Gastrocnemius medialis (tissue), 4 donors: ENCODE data around the gene DDX56. TPM values are rescaled to one million over a fixed set of nuclear protein-coding genes. Genes with fewer than 3 reads are reported as not detected.

Experiments used
- ATAC-seq, 2 donors: fragments of 150-250 bp; one replicate each; pipeline ENCODE4 v1.9.1; 2016
- DNase-seq, 2 donors: peaks; one replicate each; pipeline ENCODE4 v3.0.0-alpha.2; 2019
- H3K27ac ChIP-seq, 4 donors: fragments of 200-600 bp; sonication (generic); 1 replicate in 1 of 4; 2 replicates in 3 of 4; pipeline ENCODE4 v1.5.1; 2016 to 2018; ENCODE audit warnings: mild to moderate bottlenecking in 2 of 4, moderate library complexity in 1 of 4
- H3K27me3 ChIP-seq, 3 donors: fragments of 200-600 bp; sonication (generic) in 2 of 3; 1 replicate in 1 of 3; 2 replicates in 2 of 3; pipeline versions ENCODE4 v1.5.1 to v1.6.0; 2016 to 2019; ENCODE audit warnings: mild to moderate bottlenecking in 1 of 3, moderate library complexity in 1 of 3
- H3K36me3 ChIP-seq, 2 donors: fragments of 200-600 bp; sonication (generic) in 1 of 2; one replicate each; pipeline ENCODE4 v1.5.1; 2017 to 2018
- H3K4me1 ChIP-seq, 2 donors: fragments of 200-600 bp; sonication (generic) in 1 of 2; one replicate each; pipeline ENCODE4 v1.5.1; 2016 to 2017; ENCODE audit warnings: mild to moderate bottlenecking in 2 of 2
- H3K4me3 ChIP-seq, 4 donors: fragments of 200-600 bp; sonication (generic) in 3 of 4; 1 replicate in 1 of 4; 2 replicates in 3 of 4; pipeline ENCODE4 v1.5.1; 2016 to 2019; ENCODE audit warnings: mild to moderate bottlenecking in 2 of 4
- H3K9me3 ChIP-seq, 3 donors: fragments of 200-600 bp; sonication (generic) in 2 of 3; 1 replicate in 1 of 3; 2 replicates in 2 of 3; pipeline ENCODE4 v1.5.1; 2016 to 2019
- CTCF ChIP-seq, 5 experiments: fragments of 450-650 bp in 3 of 5; fragments of 200-600 bp in 2 of 5; sonication (generic) in 2 of 5; IDR thresholded peaks in 4 of 5; conservative IDR thresholded peaks in 1 of 5; 1 replicate in 4 of 5; 2 replicates in 1 of 5; pipeline ENCODE4 v1.5.1; 2016 to 2019; ENCODE audit warnings: antibody characterized with exemption in 5 of 5, mild to moderate bottlenecking in 3 of 5, moderate library complexity in 3 of 5
- POLR2A ChIP-seq, 2 donors: fragments of 450-650 bp; IDR thresholded peaks; one replicate each; pipeline ENCODE4 v1.6.1; 2017; ENCODE audit warnings: antibody characterized with exemption in 2 of 2, mild to moderate bottlenecking in 2 of 2, moderate library complexity in 2 of 2
- in situ Hi-C, 4 donors: fragments of 200-750 bp; cut with MboI; loops; one replicate each; pipeline versions ENCODE4 v1.15.0 to v1.8.0; 2017; ENCODE audit warnings: low sequenced_read_pairs in 4 of 4
- intact Hi-C: fragments of 100-400 bp; cut with DNase I; formaldehyde crosslinking; loops from one replicate; pipeline ENCODE4 v1.15.1; 2023; ENCODE audit warnings: low total_unique reads
- total RNA-seq, 4 donors: library from RNA; depleted of rRNA; stranded (reverse); fragments of >200 nt; gene quantifications; one replicate each; pipeline versions ENCODE4 v1.1.0 to v1.2.3, GENCODE V29; 2016

Gene DDX56
- total RNA-seq, 4 donors from 2014 or later = 57.7 to 73.2 (median 66.1) TPM

- intact Hi-C loops = loop anchor here (5.0 to 10.0 kb wide), 2 partner anchors 334 to 527 kb away; partner anchors contain the start of gene TBRG4
- TF ChIP-seq CTCF (IDR thresholded peaks at IDR 0.05 in 4 of 5, conservative IDR thresholded peaks at IDR 0.05 in 1 of 5) = peak; percentile 58 to 77 (median 68)
- TF ChIP-seq POLR2A (IDR thresholded peaks at IDR 0.05) = no peak
- Histone ChIP-seq H3K27me3 (no peaks in the 10 kb centered on the region), H3K4me3 (no peak overlapping the region), H3K9me3 (no peaks in the 10 kb centered on the region), H3K36me3 (no peaks in the 10 kb centered on the region), H3K27ac (peak overlapping the region in 2 of 4 donors; percentile 17 to 41), H3K4me1 (peaks cover 0 to 9% of the 10 kb centered on the region in 2 donors)
- in situ Hi-C loops = loop anchor here (10.0 to 25.0 kb wide), 6 partner anchors 124 to 524 kb away; partner anchors contain the start of genes TBRG4 (in 4 of the 4) and H2AZ2 (in 1 of the 4)
- ATAC-seq = peak; percentile 84 to 88
- no peak for DNase-seq
Measured at GRCh38 chr7:44587843-44588711, 14.4 kb upstream of the DDX56 start.

GRCh38 chr7:44583146-44583865 lies 9.6 kb upstream of the DDX56 start:
- ATAC-seq (no peak), DNase-seq (no peak)
- Histone ChIP-seq H3K4me3 (peak overlapping the region; percentile 67 to 98 (median 81)), H3K27me3 (no peaks in the 10 kb centered on the region), H3K36me3 (peaks cover 0 to 24% of the 10 kb centered on the region in 2 donors), H3K9me3 (no peaks in the 10 kb centered on the region), H3K4me1 (peaks cover 14 to 30% of the 10 kb centered on the region in 2 donors), H3K27ac (peak overlapping the region; percentile 95 to 98 (median 97))
- intact Hi-C loops = loop anchor here (2.0 to 10.0 kb wide), 5 partner anchors 164 to 531 kb away; partner anchors contain the start of genes CCM2, PGAM2, PPIA and TBRG4
- no peak for TF ChIP-seq CTCF (IDR thresholded peaks at IDR 0.05 in 4 of 5, conservative IDR thresholded peaks at IDR 0.05 in 1 of 5)
- no peak for TF ChIP-seq POLR2A (IDR thresholded peaks at IDR 0.05)
- in situ Hi-C loops = loop anchor here (5.0 to 25.0 kb wide), 7 partner anchors 129 to 529 kb away; partner anchors contain the start of genes TBRG4 (in 4 of the 4) and H2AZ2 (in 2 of the 4)

GRCh38 chr7:44581879-44582603 lies 8.3 kb upstream of the DDX56 start, which contains the start of gene TMED4:
TMED4 (minus strand) TSS chr7:44582231; CDS start chr7:44582206, 25 bp downstream.
- TF ChIP-seq POLR2A (IDR thresholded peaks at IDR 0.05) (peak; percentile 86 to 93), CTCF (IDR thresholded peaks at IDR 0.05 in 4 of 5, conservative IDR thresholded peaks at IDR 0.05 in 1 of 5) (no peak)
- peaks cover 0 to 31% of the 10 kb centered on the region in 2 donors for H3K36me3 ChIP-seq
- H3K27me3 ChIP-seq = no peaks in the 10 kb centered on the region
- peaks cover 14 to 28% of the 10 kb centered on the region in 2 donors for H3K4me1 ChIP-seq
- intact Hi-C loops = loop anchor here (1.0 to 10.0 kb wide), 8 partner anchors 24 to 533 kb away; partner anchors contain the start of genes CCM2, H2AZ2, OGDH and PGAM2
- ATAC-seq (peak; percentile 92 to 96), DNase-seq (peak; percentile 100)
- H3K4me3 ChIP-seq = peak within 1 kb of the TSS; percentile 67 to 98 (median 81)
- in situ Hi-C loops = loop anchor here (5.0 to 25.0 kb wide), 7 partner anchors 130 to 530 kb away; partner anchors contain the start of genes TBRG4 (in 4 of the 4) and H2AZ2 (in 2 of the 4)
- H3K9me3 ChIP-seq = no peaks in the 10 kb centered on the region
- peak within 1 kb of the TSS; percentile 95 to 98 (median 97) for H3K27ac ChIP-seq
